Uterus (tissue), 4 donors: ENCODE measurements around the gene ZNF534. TPM values are rescaled to one million over a fixed set of nuclear protein-coding genes. Genes with fewer than 3 reads are reported as not detected.

ENCODE experiments used
- DNase-seq, 2 donors: peaks; one replicate each; pipeline ENCODE4 v3.0.0-alpha.2; 2019 to 2020
- H3K27ac ChIP-seq, 2 donors: fragments of 200-600 bp; sonication (generic); 1 replicate in 1 of 2; 2 replicates in 1 of 2; pipeline ENCODE4 v1.5.1; 2016 to 2018
- H3K27me3 ChIP-seq, 2 donors: fragments of 200-600 bp; sonication (generic); one replicate each; pipeline ENCODE4 v1.5.1; 2018 to 2019; ENCODE audit warnings: control low read depth in 1 of 2
- H3K36me3 ChIP-seq, 2 donors: fragments of 200-600 bp; sonication (generic); one replicate each; pipeline ENCODE4 v1.5.1; 2019; ENCODE audit warnings: control low read depth in 1 of 2
- H3K4me1 ChIP-seq, 2 donors: fragments of 200-600 bp; sonication (generic); one replicate each; pipeline ENCODE4 v1.5.1; 2018 to 2019; ENCODE audit warnings: control low read depth in 1 of 2
- H3K4me3 ChIP-seq, 2 donors: fragments of 200-600 bp; sonication (generic); 1 replicate in 1 of 2; 2 replicates in 1 of 2; pipeline ENCODE4 v1.5.1; 2018 to 2019; ENCODE audit warnings: mild to moderate bottlenecking in 1 of 2
- H3K9me3 ChIP-seq, 2 donors: fragments of 200-600 bp; sonication (generic); one replicate each; pipeline ENCODE4 v1.5.1; 2019; ENCODE audit warnings: control low read depth in 1 of 2
- CTCF ChIP-seq, 4 experiments: fragments of 200-600 bp in 2 of 4; fragments of 450-650 bp in 2 of 4; sonication (generic) in 2 of 4; IDR thresholded peaks; one replicate each; pipeline ENCODE4 v1.5.1; 2016 to 2019; ENCODE audit warnings: antibody characterized with exemption in 4 of 4, mild to moderate bottlenecking in 2 of 4, moderate library complexity in 1 of 4
- POLR2A ChIP-seq, 2 donors: fragments of 450-650 bp; IDR thresholded peaks; one replicate each; pipeline ENCODE4 v1.6.1; 2016; ENCODE audit warnings: antibody characterized with exemption in 2 of 2, mild to moderate bottlenecking in 1 of 2, moderate library complexity in 1 of 2
- intact Hi-C: fragments of 100-400 bp; cut with DNase I; formaldehyde crosslinking; loops from one replicate; pipeline ENCODE4 v1.15.1; 2023; ENCODE audit warnings: low total_unique reads
- total RNA-seq, 4 donors: library from RNA; depleted of rRNA in 3 of 4; stranded (reverse); fragments of >200 nt in 3 of 4; gene quantifications; one replicate each; pipeline versions ENCODE4 v1.1.0 to v1.2.4, GENCODE V29; 2014 to 2023
- donor health status: DM: yes; HTN: yes; CAD: no.

The ZNF534 gene
- total RNA-seq, 4 donors from 2014 or later = 0.29 to 0.46 (median 0.35) TPM; not detected in 1

GRCh38 chr19:52415711-52416110 lies 13.2 kb upstream of the ZNF534 start:
- no peaks in the 10 kb centered on the region for H3K36me3 ChIP-seq
- no peaks in the 10 kb centered on the region for H3K27me3 ChIP-seq
- no peak for DNase-seq
- intact Hi-C loops = no loop called here
- no peak overlapping the region for H3K27ac ChIP-seq
- no peak for TF ChIP-seq CTCF (IDR thresholded peaks at IDR 0.05)
- TF ChIP-seq POLR2A (IDR thresholded peaks at IDR 0.05) = no peak
- H3K4me1 ChIP-seq = no peaks in the 10 kb centered on the region
- no peak overlapping the region for H3K4me3 ChIP-seq
- H3K9me3 ChIP-seq = peaks cover 0 to 70% of the 10 kb centered on the region in 2 donors

GRCh38 chr19:52442179-52442578 lies 13.2 kb downstream of the ZNF534 start:
- Histone ChIP-seq H3K4me3 (no peak overlapping the region), H3K9me3 (peaks cover 0 to 22% of the 10 kb centered on the region in 2 donors), H3K27ac (no peak overlapping the region), H3K27me3 (no peaks in the 10 kb centered on the region), H3K36me3 (no peaks in the 10 kb centered on the region), H3K4me1 (no peaks in the 10 kb centered on the region)
- DNase-seq = no peak
- intact Hi-C loops = no loop called here
- TF ChIP-seq CTCF (IDR thresholded peaks at IDR 0.05) (no peak), POLR2A (IDR thresholded peaks at IDR 0.05) (no peak)

- Histone ChIP-seq H3K27me3 (no peaks in the 10 kb centered on the region), H3K4me1 (no peaks in the 10 kb centered on the region), H3K36me3 (no peaks in the 10 kb centered on the region), H3K9me3 (peaks cover 0 to 4% of the 10 kb centered on the region in 2 donors), H3K27ac (no peak overlapping the region), H3K4me3 (no peak overlapping the region)
- intact Hi-C loops = no loop called here
- DNase-seq = no peak
- TF ChIP-seq POLR2A (IDR thresholded peaks at IDR 0.05) (no peak), CTCF (IDR thresholded peaks at IDR 0.05) (no peak)
Observed at GRCh38 chr19:52444506-52444905, 15.6 kb downstream of the ZNF534 start.

GRCh38 chr19:52451241-52451640 lies 22.3 kb downstream of the ZNF534 start:
- Histone ChIP-seq H3K9me3 (peaks cover 0 to 15% of the 10 kb centered on the region in 2 donors), H3K4me1 (no peaks in the 10 kb centered on the region), H3K27ac (no peak overlapping the region), H3K27me3 (no peaks in the 10 kb centered on the region), H3K4me3 (no peak overlapping the region), H3K36me3 (no peaks in the 10 kb centered on the region)
- intact Hi-C loops = no loop called here
- TF ChIP-seq CTCF (IDR thresholded peaks at IDR 0.05) (no peak), POLR2A (IDR thresholded peaks at IDR 0.05) (no peak)
- DNase-seq = no peak

- Histone ChIP-seq H3K27me3 (no peaks in the 10 kb centered on the region), H3K27ac (no peak within 1 kb of the TSS), H3K4me1 (no peaks in the 10 kb centered on the region), H3K36me3 (no peaks in the 10 kb centered on the region), H3K4me3 (peak within 1 kb of the TSS; percentile 44 to 55), H3K9me3 (peaks cover 0 to 15% of the 10 kb centered on the region in 2 donors)
- DNase-seq = peak; percentile 68 to 72
- intact Hi-C loops = no loop called here
- TF ChIP-seq POLR2A (IDR thresholded peaks at IDR 0.05) (no peak), CTCF (IDR thresholded peaks at IDR 0.05) (no peak)
Observed at GRCh38 chr19:52453324-52454094, 24.6 kb downstream of the ZNF534 start, which contains the start of gene ZNF578. Gene ZNF578, plus strand, starts transcription at chr19:52453553. Its CDS starts 48,293 bp downstream, at chr19:52501846.
